HG03378 (cell line): ENCODE results near the gene PLA2G4D.
"Not testable (repeated sequence)": the region's sequence is repeated elsewhere in the genome, so short reads cannot be mapped to it uniquely, and the experiment has no call there.

Experiments
- ATAC-seq: cut with Tn5 transposase; IDR thresholded peaks from one replicate; pipeline ENCODE4 v1.9.1; 2021; ENCODE audit warnings: mild to moderate bottlenecking, moderate library complexity; ENCODE audit not compliant: unreplicated experiment

The PLA2G4D gene

DNA sequence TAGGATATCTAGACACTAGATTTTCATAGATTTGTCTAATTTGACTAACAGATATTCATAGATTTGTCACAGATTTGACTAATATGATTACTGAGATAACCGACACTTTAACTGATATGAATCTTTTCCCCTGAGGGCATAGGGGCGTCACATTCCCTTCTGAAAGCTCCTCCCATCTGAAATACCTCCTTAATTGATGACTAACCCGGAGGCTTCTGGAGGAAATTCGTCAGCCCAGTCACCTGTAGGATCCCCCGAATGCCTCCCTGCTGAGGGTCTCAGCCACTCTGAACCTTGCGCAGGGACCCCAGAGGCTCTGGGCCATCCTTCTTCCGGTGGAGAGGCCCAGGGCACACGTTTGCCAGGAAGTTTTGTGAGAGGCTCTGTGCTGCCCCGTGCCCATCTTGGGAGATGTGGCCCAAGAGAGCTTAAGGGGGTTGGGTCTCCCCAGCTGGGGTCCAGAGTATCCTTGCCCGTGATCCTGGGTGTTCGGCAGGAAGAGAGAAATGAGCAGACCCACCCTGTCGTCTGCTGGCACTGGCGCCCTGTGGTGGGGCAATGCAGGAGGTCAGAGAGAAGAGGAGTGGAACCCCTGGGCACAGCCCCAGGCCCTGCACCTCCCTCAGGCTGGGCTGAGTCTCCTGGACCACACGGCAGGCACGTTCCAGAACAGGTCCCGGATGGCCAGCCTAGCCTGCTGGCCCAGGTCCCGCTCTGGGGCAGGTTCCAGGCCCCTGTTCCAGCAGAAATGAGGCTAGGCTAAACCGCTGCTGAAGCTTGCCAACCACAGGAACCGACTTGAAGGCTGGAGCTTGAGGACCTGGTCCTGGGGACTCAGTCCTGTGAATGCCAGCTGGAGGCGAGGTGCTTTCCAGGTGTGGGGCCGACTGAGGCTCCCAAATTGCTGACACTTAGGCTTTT is 1.7 kb downstream of the PLA2G4D start:
- no peak for ATAC-seq

DNA sequence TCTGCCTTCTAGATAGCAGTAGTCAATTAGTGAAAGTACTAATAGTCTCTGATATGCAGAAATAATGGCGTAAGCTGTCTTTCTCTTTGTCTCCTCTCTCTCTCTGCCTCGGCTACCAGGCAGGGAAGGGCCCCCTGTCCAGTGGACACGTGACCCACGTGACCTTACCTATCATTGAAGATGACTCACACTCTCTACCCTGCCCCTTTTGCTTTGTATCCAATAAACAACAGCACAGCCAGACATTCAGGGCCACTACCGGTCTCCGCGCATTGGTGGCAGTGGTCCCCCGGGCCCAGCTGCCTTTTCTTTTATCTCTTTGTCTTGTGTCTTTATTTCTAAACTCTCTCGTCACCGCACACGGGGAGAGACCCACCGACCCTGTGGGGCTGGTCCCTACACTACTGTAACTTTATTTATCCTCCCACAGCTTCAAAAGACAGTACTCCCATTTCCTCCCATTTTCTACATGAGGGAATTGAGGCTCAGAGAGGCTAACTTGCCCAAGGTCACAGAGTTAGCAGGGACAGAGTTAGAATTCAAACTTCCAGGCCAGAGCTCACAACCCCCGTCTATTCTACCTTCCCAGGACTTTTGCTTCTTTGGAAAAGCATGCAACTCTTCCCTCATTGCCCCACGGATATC is 2.5 kb downstream of the PLA2G4D start:
- not testable (repeated sequence) for ATAC-seq

- ATAC-seq, result no peak
Measured at GRCh38 chr15:42090781-42091180, 3.6 kb downstream of the PLA2G4D start.

DNA sequence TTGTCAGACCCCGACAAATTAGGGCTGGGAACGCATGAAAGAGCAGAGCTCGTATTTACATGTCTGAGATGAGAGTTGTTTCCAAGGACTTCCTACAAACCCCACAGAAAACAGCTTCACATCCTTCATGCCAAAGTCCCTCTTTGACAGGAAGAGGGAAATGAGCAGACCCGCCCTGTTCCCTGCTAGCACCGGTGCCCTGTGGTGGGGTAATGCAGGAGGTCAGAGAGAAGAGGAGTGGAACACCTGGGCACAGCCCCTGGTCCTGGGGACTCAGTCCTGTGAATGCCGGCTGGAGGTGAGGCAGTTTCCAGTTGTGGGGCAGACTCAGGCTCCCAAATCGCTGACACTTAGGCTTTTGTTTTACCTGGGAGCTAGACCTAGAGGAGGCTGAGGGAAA is 4.0 kb downstream of the PLA2G4D start:
- ATAC-seq, result no peak

- no peak for ATAC-seq
Measured at GRCh38 chr15:42089942-42090341, 4.4 kb downstream of the PLA2G4D start.

DNA sequence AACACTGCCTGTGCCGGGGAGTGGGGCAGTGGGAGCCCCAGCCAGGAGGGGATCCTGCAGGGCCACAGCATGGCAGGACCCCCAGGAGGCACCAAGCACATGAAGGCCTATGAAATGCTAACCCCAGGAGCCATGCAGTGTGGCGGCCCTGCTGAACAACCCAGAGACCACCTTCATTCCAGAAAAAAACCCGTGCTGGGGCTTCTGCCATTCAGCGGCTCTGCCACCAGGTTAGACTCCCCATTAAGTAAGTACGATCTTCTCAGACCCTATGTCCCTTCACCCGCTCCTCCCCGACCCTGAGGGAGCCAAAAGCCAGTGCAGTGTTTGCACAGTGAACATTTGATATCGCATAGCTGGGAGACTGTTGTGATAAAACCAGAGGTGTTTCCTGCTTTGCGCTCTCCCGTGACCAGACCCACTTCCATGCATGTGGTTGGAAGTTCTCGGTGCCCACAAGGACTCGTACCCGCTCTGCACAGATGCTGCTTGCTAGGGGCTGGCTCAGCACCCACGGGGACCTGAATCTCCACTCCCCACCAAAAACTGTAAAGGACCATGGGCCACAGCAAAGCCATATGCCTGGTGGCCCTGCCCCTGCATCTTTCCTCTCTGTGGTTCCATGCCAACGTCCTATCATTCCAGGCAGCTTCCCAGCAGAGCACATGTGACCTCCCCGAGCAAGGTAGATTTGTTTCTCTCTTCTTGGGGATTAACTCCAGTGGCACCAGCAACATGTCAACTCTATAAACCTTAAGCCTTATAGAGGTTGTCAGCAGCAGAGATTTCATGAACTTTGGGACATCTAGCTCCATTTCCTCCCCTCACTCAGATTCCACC is 5.3 kb downstream of the PLA2G4D start:
- no peak for ATAC-seq

- no peak for ATAC-seq
Measured at GRCh38 chr15:42087926-42088800, 6.2 kb downstream of the PLA2G4D start.

- no peak for ATAC-seq
Measured at GRCh38 chr15:42087460-42087859, 6.9 kb downstream of the PLA2G4D start.

DNA sequence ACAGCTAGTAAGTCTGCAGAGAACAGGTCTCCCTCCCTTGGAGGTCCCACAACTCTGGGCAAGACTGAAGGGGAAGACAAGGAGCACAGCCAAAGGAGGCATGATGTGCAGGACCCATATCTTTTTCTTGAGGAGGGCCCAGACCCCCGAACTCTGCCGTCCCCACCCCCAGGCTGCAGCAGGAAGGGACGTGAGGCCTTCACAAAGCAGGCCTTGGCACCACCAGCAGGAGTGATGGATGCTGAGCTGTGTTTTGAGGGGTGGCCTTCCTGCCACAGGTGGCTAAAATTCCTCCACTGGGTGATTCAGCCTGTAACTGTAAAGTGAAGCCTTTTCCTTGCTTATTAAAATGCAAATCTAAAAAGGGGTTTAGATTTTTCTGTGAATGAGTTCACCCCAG is 8.6 kb downstream of the PLA2G4D start:
- ATAC-seq, result no peak

DNA sequence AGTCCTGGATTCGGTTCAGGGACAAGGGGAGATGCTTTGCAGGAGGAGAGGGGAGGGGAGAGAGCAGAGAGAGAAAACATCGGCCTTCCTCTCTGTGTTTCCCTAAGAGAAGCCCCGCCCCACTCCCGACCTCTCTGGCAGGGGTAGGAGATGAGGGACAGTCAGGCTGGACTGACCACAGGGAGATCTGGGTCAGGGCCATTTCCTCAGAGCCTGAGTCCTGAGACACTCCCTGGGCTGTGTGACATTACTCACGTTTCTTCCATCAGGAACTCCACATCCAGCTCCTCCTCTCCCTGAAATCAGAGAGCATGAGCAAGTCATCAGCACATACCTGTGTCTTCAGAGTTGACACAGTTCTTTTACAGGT is 9.1 kb downstream of the PLA2G4D start:
- no peak for ATAC-seq

DNA sequence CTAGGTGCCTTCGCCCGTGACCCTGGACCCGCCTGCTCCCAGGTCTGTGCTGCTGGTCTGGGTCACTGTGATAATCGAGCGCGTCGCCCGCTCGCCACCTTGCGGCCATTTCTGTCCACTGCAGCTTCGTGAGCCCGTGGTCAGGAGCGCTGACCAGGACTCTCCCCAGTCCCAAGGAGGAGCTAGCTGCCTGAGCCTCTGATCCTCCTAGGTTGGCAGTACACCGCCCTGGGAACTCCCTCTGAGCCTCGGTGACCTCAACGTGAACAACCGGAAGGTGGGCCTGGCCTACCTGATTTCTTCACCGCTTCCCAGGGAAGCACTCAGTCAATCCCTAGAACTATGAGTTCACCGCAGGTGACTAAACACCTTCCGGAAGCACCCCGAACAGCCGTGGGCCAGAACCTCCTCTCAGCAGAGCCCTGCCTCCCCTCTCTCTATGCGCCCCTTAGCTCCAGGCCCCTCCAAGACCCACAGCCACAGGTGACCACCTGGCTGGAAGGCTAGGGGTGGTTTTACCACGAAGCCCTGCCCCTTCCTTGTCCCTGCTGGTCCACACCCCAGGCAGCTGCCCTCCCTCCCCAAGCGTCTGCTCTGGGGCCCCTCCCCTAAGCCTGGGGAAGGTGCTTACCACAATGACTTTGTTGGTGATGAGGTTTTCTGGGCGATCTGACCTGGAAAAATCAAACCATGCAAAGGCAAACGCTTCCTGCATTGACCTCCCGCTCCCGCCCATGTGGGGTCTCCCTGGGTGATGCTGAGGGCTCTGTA is 9.7 kb downstream of the PLA2G4D start:
- ATAC-seq, result no peak

GRCh38 chr15:42083916-42084315 is 10.4 kb downstream of the PLA2G4D start:
- ATAC-seq, result no peak

GRCh38 chr15:42083605-42083908 is 10.8 kb downstream of the PLA2G4D start:
- ATAC-seq, result no peak

- no peak for ATAC-seq
Measured at GRCh38 chr15:42082823-42083604, 11.3 kb downstream of the PLA2G4D start.

- ATAC-seq, result no peak
Measured at GRCh38 chr15:42082141-42082540, 12.2 kb downstream of the PLA2G4D start.

GRCh38 chr15:42080919-42081830 is 13.2 kb downstream of the PLA2G4D start:
- ATAC-seq, result no peak

- ATAC-seq, result no peak
Measured at GRCh38 chr15:42080186-42080918, 14.0 kb downstream of the PLA2G4D start.
